H9 (cell line): ENCODE measurements around the gene GRK3. TPM values are rescaled to one million over a fixed set of nuclear protein-coding genes. Genes with fewer than 3 reads are reported as not detected.
A peak's percentile ranks its signal among the peaks of the same experiment; 100 is the strongest.

Source experiments
- DNase-seq: peaks from one replicate; pipeline ENCODE4 v3.0.0-alpha.2; 2017
- H2AFZ ChIP-seq: one replicate; pipeline ENCODE4 v1.6.1; 2013; ENCODE audit warnings: mild to moderate bottlenecking, low read length, control low read depth, moderate library complexity
- H2AK5ac ChIP-seq: 2 replicates; pipeline ENCODE4 v1.6.1; 2013; ENCODE audit warnings: low read length, control low read depth, mixed read lengths; ENCODE audit not compliant: insufficient read length
- H2BK120ac ChIP-seq: one replicate; pipeline ENCODE4 v1.6.1; 2013; ENCODE audit warnings: low read depth, mild to moderate bottlenecking, low read length, control low read depth, inconsistent platforms; ENCODE audit not compliant: poor library complexity, severe bottlenecking
- H2BK12ac ChIP-seq: 2 replicates; pipeline ENCODE4 v1.6.1; 2013; ENCODE audit warnings: low read length, control low read depth, mixed read lengths, low read depth; ENCODE audit not compliant: insufficient read length
- H2BK15ac ChIP-seq: 2 replicates; pipeline ENCODE4 v1.6.1; 2013; ENCODE audit warnings: low read depth, low read length, control low read depth
- H2BK20ac ChIP-seq: one replicate; pipeline ENCODE4 v1.6.1; 2013; ENCODE audit warnings: low read depth, mild to moderate bottlenecking, low read length, control low read depth, inconsistent platforms; ENCODE audit not compliant: poor library complexity, severe bottlenecking
- H2BK5ac ChIP-seq: 2 replicates; pipeline ENCODE4 v1.6.1; 2013; ENCODE audit warnings: low read length, control low read depth, mixed read lengths; ENCODE audit not compliant: insufficient read length
- H3K14ac ChIP-seq: 2 replicates; pipeline ENCODE4 v1.6.1; 2013; ENCODE audit warnings: low read length, control low read depth; ENCODE audit not compliant: insufficient read depth
- H3K18ac ChIP-seq: 2 replicates; pipeline ENCODE4 v1.6.1; 2013; ENCODE audit warnings: low read depth, mild to moderate bottlenecking, mixed read lengths, low read length, control low read depth; ENCODE audit not compliant: insufficient read length
- H3K23ac ChIP-seq: 2 replicates; pipeline ENCODE4 v1.6.1; 2013; ENCODE audit warnings: low read length, control low read depth, mixed read lengths, low read depth; ENCODE audit not compliant: insufficient read length
- H3K23me2 ChIP-seq: 2 replicates; pipeline ENCODE4 v1.6.1; 2013; ENCODE audit warnings: low read depth, mild to moderate bottlenecking, mixed read lengths, low read length, control low read depth; ENCODE audit not compliant: insufficient read length, poor library complexity, severe bottlenecking
- H3K27ac ChIP-seq: 2 replicates; pipeline ENCODE4 v1.5.1; 2013; ENCODE audit warnings: low read length, control low read depth, mixed read lengths, low read depth; ENCODE audit not compliant: insufficient read length
- H3K27me3 ChIP-seq: 2 replicates; pipeline ENCODE4 v1.6.1; 2013; ENCODE audit warnings: low read length, control low read depth, inconsistent platforms; ENCODE audit not compliant: insufficient read depth
- H3K4ac ChIP-seq: 2 replicates; pipeline ENCODE4 v1.6.1; 2013; ENCODE audit warnings: low read depth, mild to moderate bottlenecking, control low read depth, inconsistent platforms, low read length, moderate library complexity
- H3K4me1 ChIP-seq: 2 replicates; pipeline ENCODE4 v1.6.1; 2013; ENCODE audit warnings: low read length, control low read depth, inconsistent platforms; ENCODE audit not compliant: insufficient read depth
- H3K4me2 ChIP-seq: 2 replicates; pipeline ENCODE4 v1.6.1; 2013; ENCODE audit warnings: low read length, control low read depth, mixed read lengths; ENCODE audit not compliant: insufficient read length, insufficient read depth
- H3K56ac ChIP-seq: 2 replicates; pipeline ENCODE4 v1.6.1; 2013; ENCODE audit warnings: low read depth, mild to moderate bottlenecking, mixed read lengths, low read length, control low read depth; ENCODE audit not compliant: insufficient read length
- H3K79me1 ChIP-seq: 2 replicates; pipeline ENCODE4 v1.6.1; 2013; ENCODE audit warnings: low read depth, mild to moderate bottlenecking, moderate library complexity, low read length, control low read depth, inconsistent platforms; ENCODE audit not compliant: insufficient read depth, poor library complexity, severe bottlenecking
- H3K79me2 ChIP-seq: 2 replicates; pipeline ENCODE4 v1.6.1; 2013; ENCODE audit warnings: low read length, control low read depth, inconsistent platforms; ENCODE audit not compliant: insufficient read depth
- H3K9ac ChIP-seq: 2 replicates; pipeline ENCODE4 v1.6.1; 2013; ENCODE audit warnings: low read length, control low read depth, mixed read lengths; ENCODE audit not compliant: insufficient read length; ENCODE audit errors: extremely low read depth
- H3K9me3 ChIP-seq: one replicate; pipeline ENCODE4 v1.6.1; 2013; ENCODE audit warnings: low read depth, low read length, inconsistent platforms; ENCODE audit not compliant: control insufficient read depth
- H3T11ph ChIP-seq: one replicate; pipeline ENCODE4 v1.6.1; 2013; ENCODE audit warnings: mild to moderate bottlenecking, low read length, control low read depth, inconsistent platforms
- H4K20me1 ChIP-seq: one replicate; pipeline ENCODE4 v1.6.1; 2013; ENCODE audit not compliant: control insufficient read depth, insufficient read length, insufficient read depth
- H4K5ac ChIP-seq: 2 replicates; pipeline ENCODE4 v1.6.1; 2013; ENCODE audit warnings: low read depth, mild to moderate bottlenecking, mixed read lengths, low read length, control low read depth; ENCODE audit not compliant: insufficient read length
- H4K8ac ChIP-seq: replicated peaks from 2 replicates; pipeline ENCODE4 v1.6.1; 2013; ENCODE audit warnings: low read length, control low read depth, mixed read lengths, low read depth; ENCODE audit not compliant: insufficient read length
- H4K91ac ChIP-seq: 2 replicates; pipeline ENCODE4 v1.6.1; 2013; ENCODE audit warnings: low read depth, mild to moderate bottlenecking, moderate library complexity, mixed read lengths, low read length, control low read depth; ENCODE audit not compliant: insufficient read length
- H3K27ac Mint-ChIP-seq, 3 experiments: 2 replicates in 2 of 3; 3 replicates in 1 of 3; pipeline ENCODE4 v1.8.0; 2020 to 2021; ENCODE audit warnings: mixed read lengths in 3 of 3, mild to moderate bottlenecking in 1 of 3, moderate library complexity in 1 of 3
- H3K27me3 Mint-ChIP-seq: 2 replicates; pipeline ENCODE4 v1.8.0; 2021; ENCODE audit warnings: low read depth, mild to moderate bottlenecking, moderate library complexity, mixed read lengths
- H3K36me3 Mint-ChIP-seq, 3 experiments: 2 replicates in 2 of 3; 3 replicates in 1 of 3; pipeline ENCODE4 v1.8.0; 2020 to 2021; ENCODE audit warnings: low read depth in 3 of 3, mixed read lengths in 3 of 3; ENCODE audit not compliant: insufficient read depth in 1 of 3
- H3K4me1 Mint-ChIP-seq, 2 experiments: 2 replicates each; pipeline ENCODE4 v1.8.0; 2020; ENCODE audit warnings: mixed read lengths in 2 of 2
- H3K4me3 Mint-ChIP-seq, 2 experiments: 2 replicates in 1 of 2; 3 replicates in 1 of 2; pipeline ENCODE4 v1.8.0; 2020 to 2021; ENCODE audit warnings: mild to moderate bottlenecking in 2 of 2, mixed read lengths in 2 of 2, moderate library complexity in 1 of 2
- H3K9me3 Mint-ChIP-seq, 2 experiments: 2 replicates in 1 of 2; 3 replicates in 1 of 2; pipeline ENCODE4 v1.8.0; 2020; ENCODE audit warnings: mild to moderate bottlenecking in 2 of 2, mixed read lengths in 2 of 2, moderate library complexity in 1 of 2
- CTCF ChIP-seq: fragments of 200-600 bp; sonication (generic); conservative IDR thresholded peaks from 3 replicates; pipeline ENCODE4 v1.8.0; 2021; ENCODE audit warnings: antibody characterized with exemption, mild to moderate bottlenecking
- WGBS: extraction: QIAGEN DNeasy Blood & Tissue Kit; methylation state at CpG from one replicate; pipeline ENCODE4 v1.1.7; 2013; ENCODE audit warnings: missing lambda C conversion rate, low lambda C conversion rate, mixed read lengths; ENCODE audit not compliant: insufficient read length; ENCODE audit errors: extremely low coverage; 5-methylcytosine and 5-hydroxymethylcytosine counted together
- total RNA-seq: library from RNA; stranded (reverse); gene quantifications from 2 replicates; pipeline ENCODE4 v1.2.1, GENCODE V29; 2021

Gene GRK3
- total RNA-seq, 1 experiment from 2014 or later = 23.9 TPM

GRCh38 chr22:25698461-25698860, 134.0 kb downstream of the GRK3 start:
- Histone ChIP-seq H2AK5ac (no peak overlapping the region), H2BK12ac (no peak overlapping the region), H3K4me1 (peaks cover 2% of the 10 kb centered on the region; the same call in 1 of the 2 replicates), H4K8ac (no peak overlapping the region), H2AFZ (no peak overlapping the region), H4K5ac (no peak overlapping the region), H3K27ac (no peak overlapping the region), H2BK120ac (no peak overlapping the region), H3K4ac (no peak overlapping the region), H3K79me2 (no peaks in the 10 kb centered on the region), H2BK20ac (no peak overlapping the region), H3K4me2 (no peak overlapping the region), H3K18ac (no peak overlapping the region), H2BK5ac (no peak overlapping the region), H3K56ac (no peak overlapping the region), H3K9ac (no peak overlapping the region), H3K23me2 (no peaks in the 10 kb centered on the region), H3K9me3 (no peaks in the 10 kb centered on the region), H4K20me1 (no peaks in the 10 kb centered on the region), H2BK15ac (no peak overlapping the region), H3K23ac (no peak overlapping the region), H3K27me3 (no peaks in the 10 kb centered on the region), H3K14ac (no peak overlapping the region), H3T11ph (no peak overlapping the region), H4K91ac (no peak overlapping the region), H3K79me1 (no peaks in the 10 kb centered on the region)
- DNase-seq = no peak
- Mint-ChIP-seq H3K27me3 (no peaks in the 10 kb centered on the region), H3K27ac (peak overlapping the region in 1 of 3 experiments; percentile 50; a peak in 2 of 7 replicates), H3K36me3 (peaks cover 2 to 22% (median 15%) of the 10 kb centered on the region in 3 experiments; a peak in 6 of 7 replicates), H3K4me3 (no peak overlapping the region), H3K4me1 (peaks cover 6 to 11% of the 10 kb centered on the region in 2 experiments; a peak in 3 of 4 replicates), H3K9me3 (no peaks in the 10 kb centered on the region)
- TF ChIP-seq CTCF = no peak
- no CpG with 5 or more reads among the region's 7 CpGs for WGBS
